Measurements from ENCODE around the gene HERC3.

- no peak for TF ChIP-seq BCL11A (IDR thresholded peaks at IDR 0.05; ENCODE audit: low read depth, low read length)
- no peak for TF ChIP-seq NFIC (IDR thresholded peaks at IDR 0.05; ENCODE audit: low read depth, low read length)
- no peak for TF ChIP-seq CTCF (IDR thresholded peaks at IDR 0.05 in 2 of 3, conservative IDR thresholded peaks at IDR 0.05 in 1 of 3; ENCODE audit: control insufficient read depth in 2 of 3, extremely low read depth in 1 of 3, insufficient read depth in 1 of 3, low read depth in 3 of 3, low read length in 3 of 3)
- TF ChIP-seq ZNF687 (IDR thresholded peaks at IDR 0.05), result no peak
- no peak for TF ChIP-seq POLR2AphosphoS5 (IDR thresholded peaks at IDR 0.05; ENCODE audit: low read length)
- no peak for TF ChIP-seq IRF5 (IDR thresholded peaks at IDR 0.05; ENCODE audit: borderline replicate concordance)
- no peak for TF ChIP-seq SKIL (IDR thresholded peaks at IDR 0.05; ENCODE audit: low read depth, poor library complexity, severe bottlenecking)
These were observed 151.4 kb downstream of the HERC3 start for GRCh38 chr4:88743696-88744095.
